OCI-LY3 (cell line): ENCODE results near the gene SMIM14.

Experiments used
- CTCF ChIP-seq: fragments of 200-600, 300-600 bp; sonication (generic); IDR thresholded peaks from 2 replicates; pipeline ENCODE4 v1.5.1; 2014; ENCODE audit warnings: antibody characterized with exemption, low read length, low read depth
- EZH2phosphoT487 ChIP-seq: fragments of 200-600 bp; shearing (Covaris generic); IDR thresholded peaks from 2 replicates; pipeline ENCODE4 v1.6.1; 2018; ENCODE audit warnings: antibody characterized with exemption, mixed run types, low read depth

GRCh38 chr4:39525822-39526690 is 112.6 kb downstream of the SMIM14 start:
- TF ChIP-seq CTCF = no peak
- TF ChIP-seq EZH2phosphoT487 = no peak
